ENCODE data around the gene KRTAP5-5.
"Not testable (repeated sequence)": the region's sequence is repeated elsewhere in the genome, so short reads cannot be mapped to it uniquely, and the experiment has no call there.

KRTAP5-5 gene

GRCh38 chr11:1629326-1630185 is at the start of gene KRTAP5-5:
Gene KRTAP5-5 (plus strand): TSS chr11:1629775. CDS start chr11:1629841, 66 bp downstream.
- H3K4me1 ChIP-seq (ENCODE audit: insufficient read depth, low read length): no peaks in the 10 kb centered on the region
- no peaks in the 10 kb centered on the region for H3K36me3 ChIP-seq (ENCODE audit: insufficient read depth, low read depth, low read length)
- H3K27ac ChIP-seq (ENCODE audit: low read length): no peak within 1 kb of the TSS
- H3K27me3 ChIP-seq (ENCODE audit: insufficient read depth, low read length): peaks cover 37% of the 10 kb centered on the region
- no peak within 1 kb of the TSS; the same call in 1 of the 2 replicates for H3K4me3 ChIP-seq (ENCODE audit: low read length)
- H3K9me3 ChIP-seq (ENCODE audit: insufficient read depth, low read depth, low read length): no peaks in the 10 kb centered on the region
- no peak within 1 kb of the TSS for H3K9ac ChIP-seq (ENCODE audit: low read depth, low read length)

- peaks cover 9% of the 10 kb centered on the region; the same call in 1 of the 2 replicates for H3K9me3 ChIP-seq (ENCODE audit: insufficient read depth, low read depth, low read length)
- H3K36me3 ChIP-seq (ENCODE audit: insufficient read depth, low read depth, low read length): no peaks in the 10 kb centered on the region
- no peak overlapping the region for H3K4me3 ChIP-seq (ENCODE audit: low read length)
- H3K27me3 ChIP-seq (ENCODE audit: insufficient read depth, low read length): peaks cover 5% of the 10 kb centered on the region
- no peak overlapping the region for H3K9ac ChIP-seq (ENCODE audit: low read depth, low read length)
- no peaks in the 10 kb centered on the region for H3K4me1 ChIP-seq (ENCODE audit: insufficient read depth, low read length)
- H3K27ac ChIP-seq (ENCODE audit: low read length): no peak overlapping the region
Measured at GRCh38 chr11:1581976-1582375, 47.6 kb upstream of the KRTAP5-5 start.

DNA sequence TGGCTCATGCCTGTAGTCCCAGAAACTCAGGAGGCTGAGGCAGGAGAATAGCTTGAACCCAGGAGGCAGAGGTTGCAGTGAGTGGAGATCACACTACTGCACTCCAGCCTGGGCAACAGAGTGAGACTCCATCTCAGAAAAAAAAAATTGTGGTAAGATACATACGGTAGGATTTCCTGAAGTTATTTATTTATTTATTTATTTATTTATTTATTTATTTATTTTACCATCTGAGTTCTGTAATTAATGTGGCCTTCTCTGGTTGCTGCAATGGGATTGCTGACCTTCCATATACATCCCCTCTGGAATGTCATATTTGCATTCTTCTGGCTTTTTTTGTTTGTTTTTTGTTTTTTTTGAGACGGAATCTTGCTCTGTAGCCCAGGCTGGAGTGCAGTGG is 46.7 kb upstream of the KRTAP5-5 start:
- H3K4me1 ChIP-seq (ENCODE audit: insufficient read depth, low read length); H3K36me3 ChIP-seq (ENCODE audit: insufficient read depth, low read depth, low read length); H3K9ac ChIP-seq (ENCODE audit: low read depth, low read length); H3K9me3 ChIP-seq (ENCODE audit: insufficient read depth, low read depth, low read length); H3K4me3 ChIP-seq (ENCODE audit: low read length); H3K27ac ChIP-seq (ENCODE audit: low read length); H3K27me3 ChIP-seq (ENCODE audit: insufficient read depth, low read length): not testable (repeated sequence)

GRCh38 chr11:1584661-1585370 is 44.8 kb upstream of the KRTAP5-5 start, which contains the start of gene KRTAP5-1:
Gene KRTAP5-1 (minus strand): TSS chr11:1585283. CDS start chr11:1585249, 34 bp downstream.
- not testable (repeated sequence) for H3K27ac ChIP-seq (ENCODE audit: low read length); H3K9ac ChIP-seq (ENCODE audit: low read depth, low read length); H3K27me3 ChIP-seq (ENCODE audit: insufficient read depth, low read length); H3K36me3 ChIP-seq (ENCODE audit: insufficient read depth, low read depth, low read length); H3K4me3 ChIP-seq (ENCODE audit: low read length); H3K9me3 ChIP-seq (ENCODE audit: insufficient read depth, low read depth, low read length); H3K4me1 ChIP-seq (ENCODE audit: insufficient read depth, low read length)

DNA sequence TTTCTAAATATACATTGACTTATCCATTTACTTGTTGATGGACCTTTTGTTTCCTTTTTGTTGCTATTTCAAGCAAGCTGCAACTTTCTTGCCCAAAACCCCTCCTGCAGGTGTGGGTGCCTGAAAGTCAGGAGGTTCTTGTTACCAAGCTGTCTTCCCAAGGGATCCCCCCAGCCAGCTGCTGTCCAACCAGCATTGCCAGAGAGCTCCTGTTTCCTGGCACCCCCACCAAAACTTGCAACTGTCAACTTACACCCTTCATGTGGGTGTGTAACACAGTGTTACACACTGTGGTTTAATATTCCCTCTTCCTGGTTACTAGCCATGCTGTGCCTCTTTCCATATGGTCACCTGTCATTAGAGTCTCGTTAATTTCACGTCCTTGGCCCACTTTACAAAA is 42.9 kb upstream of the KRTAP5-5 start:
- no peak overlapping the region for H3K4me3 ChIP-seq (ENCODE audit: low read length)
- peaks cover 3% of the 10 kb centered on the region for H3K27me3 ChIP-seq (ENCODE audit: insufficient read depth, low read length)
- H3K9me3 ChIP-seq (ENCODE audit: insufficient read depth, low read depth, low read length): no peaks in the 10 kb centered on the region
- H3K36me3 ChIP-seq (ENCODE audit: insufficient read depth, low read depth, low read length): no peaks in the 10 kb centered on the region
- H3K9ac ChIP-seq (ENCODE audit: low read depth, low read length): no peak overlapping the region
- no peak overlapping the region for H3K27ac ChIP-seq (ENCODE audit: low read length)
- no peaks in the 10 kb centered on the region for H3K4me1 ChIP-seq (ENCODE audit: insufficient read depth, low read length)

GRCh38 chr11:1589191-1589963 is 40.2 kb upstream of the KRTAP5-5 start:
- not testable (repeated sequence) for H3K4me3 ChIP-seq (ENCODE audit: low read length); H3K4me1 ChIP-seq (ENCODE audit: insufficient read depth, low read length); H3K9me3 ChIP-seq (ENCODE audit: insufficient read depth, low read depth, low read length); H3K27ac ChIP-seq (ENCODE audit: low read length); H3K36me3 ChIP-seq (ENCODE audit: insufficient read depth, low read depth, low read length); H3K27me3 ChIP-seq (ENCODE audit: insufficient read depth, low read length); H3K9ac ChIP-seq (ENCODE audit: low read depth, low read length)

GRCh38 chr11:1589996-1590395 is 39.6 kb upstream of the KRTAP5-5 start:
- no peak overlapping the region for H3K27ac ChIP-seq (ENCODE audit: low read length)
- H3K9me3 ChIP-seq (ENCODE audit: insufficient read depth, low read depth, low read length): no peaks in the 10 kb centered on the region
- H3K27me3 ChIP-seq (ENCODE audit: insufficient read depth, low read length): peaks cover 8% of the 10 kb centered on the region
- H3K4me1 ChIP-seq (ENCODE audit: insufficient read depth, low read length): no peaks in the 10 kb centered on the region
- H3K36me3 ChIP-seq (ENCODE audit: insufficient read depth, low read depth, low read length): no peaks in the 10 kb centered on the region
- H3K4me3 ChIP-seq (ENCODE audit: low read length): no peak overlapping the region
- H3K9ac ChIP-seq (ENCODE audit: low read depth, low read length): no peak overlapping the region

DNA sequence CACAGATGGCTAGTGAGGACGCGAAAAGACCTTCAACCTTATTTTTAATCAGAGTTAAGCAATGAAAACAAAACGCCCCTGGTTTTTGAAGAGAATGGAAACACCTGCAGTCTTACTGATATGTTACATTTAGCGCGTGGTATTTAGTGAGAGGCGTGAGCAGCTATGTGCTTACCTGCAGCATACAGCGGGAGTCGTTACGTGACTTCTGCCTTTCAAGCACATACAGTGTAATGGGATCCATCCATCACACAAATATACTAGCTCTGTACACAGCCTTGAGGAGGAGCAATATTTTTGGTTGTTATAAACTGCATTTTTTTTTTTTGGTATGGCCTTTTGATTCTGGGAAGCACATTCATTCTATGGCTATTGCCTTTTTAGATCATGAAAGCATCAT is 36.9 kb upstream of the KRTAP5-5 start:
- no peak overlapping the region for H3K9ac ChIP-seq (ENCODE audit: low read depth, low read length)
- H3K4me1 ChIP-seq (ENCODE audit: insufficient read depth, low read length): peaks cover 10% of the 10 kb centered on the region; the same call in 1 of the 2 replicates
- H3K9me3 ChIP-seq (ENCODE audit: insufficient read depth, low read depth, low read length): no peaks in the 10 kb centered on the region
- no peak overlapping the region for H3K4me3 ChIP-seq (ENCODE audit: low read length)
- no peaks in the 10 kb centered on the region for H3K36me3 ChIP-seq (ENCODE audit: insufficient read depth, low read depth, low read length)
- peaks cover 20% of the 10 kb centered on the region for H3K27me3 ChIP-seq (ENCODE audit: insufficient read depth, low read length)
- H3K27ac ChIP-seq (ENCODE audit: low read length): no peak overlapping the region

DNA sequence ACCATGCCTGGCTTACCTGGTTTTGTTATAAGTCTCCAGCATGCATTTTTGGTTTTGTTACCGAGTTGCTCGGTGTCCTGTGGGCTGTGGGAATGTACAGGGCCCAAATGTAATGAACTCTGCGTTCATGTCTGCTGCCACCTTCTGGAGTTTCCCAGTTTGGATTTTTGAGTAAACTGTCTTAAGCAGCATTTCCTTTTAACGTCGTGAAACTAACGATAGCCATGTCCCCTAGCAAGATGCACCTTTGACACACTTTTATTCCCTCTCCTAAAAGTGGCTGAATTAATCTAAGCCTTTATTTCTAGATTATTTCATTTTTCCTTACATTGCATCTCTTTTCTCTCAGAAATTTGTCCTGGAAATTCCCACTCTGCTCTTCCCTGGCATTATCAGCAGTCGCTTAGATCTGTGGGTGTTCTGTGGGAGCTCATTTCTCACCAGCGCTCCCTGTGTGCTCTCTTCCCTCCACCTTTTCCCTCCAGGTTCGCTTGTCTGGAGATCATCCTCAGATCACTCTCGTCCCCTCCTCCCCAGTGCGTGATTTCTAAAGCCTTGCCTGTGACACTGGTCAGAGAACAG is 33.5 kb upstream of the KRTAP5-5 start:
- H3K27ac ChIP-seq (ENCODE audit: low read length); H3K36me3 ChIP-seq (ENCODE audit: insufficient read depth, low read depth, low read length); H3K9me3 ChIP-seq (ENCODE audit: insufficient read depth, low read depth, low read length); H3K4me1 ChIP-seq (ENCODE audit: insufficient read depth, low read length); H3K9ac ChIP-seq (ENCODE audit: low read depth, low read length); H3K4me3 ChIP-seq (ENCODE audit: low read length): not testable (repeated sequence)
- peaks cover 20% of the 10 kb centered on the region for H3K27me3 ChIP-seq (ENCODE audit: insufficient read depth, low read length)

GRCh38 chr11:1596576-1597121 is 32.9 kb upstream of the KRTAP5-5 start:
- not testable (repeated sequence) for H3K9me3 ChIP-seq (ENCODE audit: insufficient read depth, low read depth, low read length); H3K36me3 ChIP-seq (ENCODE audit: insufficient read depth, low read depth, low read length); H3K4me1 ChIP-seq (ENCODE audit: insufficient read depth, low read length); H3K4me3 ChIP-seq (ENCODE audit: low read length); H3K27ac ChIP-seq (ENCODE audit: low read length)
- peak overlapping the region; percentile 15; the same call in 1 of the 2 replicates for H3K9ac ChIP-seq (ENCODE audit: low read depth, low read length)
- peaks cover 20% of the 10 kb centered on the region for H3K27me3 ChIP-seq (ENCODE audit: insufficient read depth, low read length)
